Astrocyte of the spinal cord (primary cell): ENCODE measurements around the gene ARHGEF28.

Experiments used
- DNase-seq: peaks from one replicate; pipeline ENCODE4 v3.0.0; 2011; ENCODE audit warnings: low read depth, low spot score
- H3K4me3 ChIP-seq: 2 replicates; pipeline ENCODE4 v1.5.1; 2011; ENCODE audit warnings: low read depth, mild to moderate bottlenecking, low read length, moderate library complexity
- CTCF ChIP-seq: IDR thresholded peaks from 2 replicates; pipeline ENCODE4 v1.5.1; 2012; ENCODE audit warnings: low read depth, mild to moderate bottlenecking, low read length, inconsistent platforms
- in situ Hi-C: cut with HindIII; loops from 2 replicates; pipeline ENCODE4 v1.10.0; 2017; ENCODE audit warnings: low sequenced_read_pairs

Gene ARHGEF28

GRCh38 chr5:73969195-73970036, 343.4 kb downstream of the ARHGEF28 start:
- in situ Hi-C loops = no loop called here
- H3K4me3 ChIP-seq = no peak overlapping the region
- no peak for TF ChIP-seq CTCF
- no peak for DNase-seq

GRCh38 chr5:73971326-73971725, 345.3 kb downstream of the ARHGEF28 start:
- in situ Hi-C loops = no loop called here
- no peak for DNase-seq
- no peak overlapping the region for H3K4me3 ChIP-seq
- TF ChIP-seq CTCF = no peak

GRCh38 chr5:73973135-73973534, 347.1 kb downstream of the ARHGEF28 start:
- DNase-seq = no peak
- no peak overlapping the region for H3K4me3 ChIP-seq
- no peak for TF ChIP-seq CTCF
- in situ Hi-C loops = no loop called here

- no peak for DNase-seq
- no peak overlapping the region for H3K4me3 ChIP-seq
- no peak for TF ChIP-seq CTCF
- in situ Hi-C loops = no loop called here
These were observed 348.9 kb downstream of the ARHGEF28 start for GRCh38 chr5:73974871-73975360.

- no peak for TF ChIP-seq CTCF
- no peak for DNase-seq
- in situ Hi-C loops = no loop called here
- H3K4me3 ChIP-seq = no peak overlapping the region
These were observed 349.8 kb downstream of the ARHGEF28 start for GRCh38 chr5:73975845-73976244.

GRCh38 chr5:73977146-73977545, 351.1 kb downstream of the ARHGEF28 start:
- no peak for DNase-seq
- no peak overlapping the region for H3K4me3 ChIP-seq
- no peak for TF ChIP-seq CTCF
- in situ Hi-C loops = no loop called here
